HepG2 (cell line): ENCODE measurements around the gene CASKIN1. TPM values are rescaled to one million over a fixed set of nuclear protein-coding genes. Genes with fewer than 3 reads are reported as not detected.

Source experiments
- CREM ChIP-seq, 2 experiments: sonication (generic) in 1 of 2; formaldehyde crosslinking in 1 of 2; IDR thresholded peaks; 2 replicates each; pipeline versions ENCODE4 v1.4.0 to v1.6.1; 2016 to 2020; ENCODE audit warnings: antibody characterized with exemption in 1 of 2, mild to moderate bottlenecking in 1 of 2, missing genetic modification reagents in 1 of 2
- FOXO1 ChIP-seq: sonication (generic); formaldehyde crosslinking; IDR thresholded peaks from 2 replicates; pipeline ENCODE4 v1.4.0; 2020; ENCODE audit warnings: missing genetic modification reagents
- HNF1A ChIP-seq, 2 experiments: sonication (generic) in 1 of 2; formaldehyde crosslinking in 1 of 2; IDR thresholded peaks; 2 replicates each; pipeline versions ENCODE4 v1.4.0 to v1.6.1; 2016 to 2020; ENCODE audit warnings: borderline replicate concordance in 1 of 2, low read depth in 1 of 2, mild to moderate bottlenecking in 1 of 2, missing genetic modification reagents in 1 of 2
- HOXA3 ChIP-seq: sonication (generic); formaldehyde crosslinking; IDR thresholded peaks from 2 replicates; pipeline ENCODE4 v1.5.0; 2020; ENCODE audit warnings: missing genetic modification reagents
- IRX3 ChIP-seq: sonication (generic); formaldehyde crosslinking; IDR thresholded peaks from 2 replicates; pipeline ENCODE4 v1.8.1; 2023; ENCODE audit warnings: mild to moderate bottlenecking, low read depth, missing genetic modification reagents, borderline replicate concordance
- MAFF ChIP-seq: IDR thresholded peaks from 2 replicates; pipeline ENCODE4 v1.6.1; 2011; ENCODE audit warnings: low read depth, low read length, improper control_type of control experiment
- NFRKB ChIP-seq: fragments of 450-650 bp; IDR thresholded peaks from 2 replicates; pipeline ENCODE4 v1.6.1; 2017
- SNAPC4 ChIP-seq: sonication (generic); formaldehyde crosslinking; IDR thresholded peaks from 2 replicates; pipeline ENCODE4 v1.4.0; 2020; ENCODE audit warnings: mild to moderate bottlenecking, missing genetic modification reagents
- TRIM24 ChIP-seq: sonication (generic); formaldehyde crosslinking; IDR thresholded peaks from 2 replicates; pipeline ENCODE4 v1.8.0; 2022; ENCODE audit warnings: mild to moderate bottlenecking, missing genetic modification reagents
- ZNF530 ChIP-seq: sonication (generic); formaldehyde crosslinking; IDR thresholded peaks from 2 replicates; pipeline ENCODE4 v1.5.0; 2020; ENCODE audit warnings: low read depth, mild to moderate bottlenecking, missing genetic modification reagents
- ZNF546 ChIP-seq: sonication (generic); formaldehyde crosslinking; conservative IDR thresholded peaks from 2 replicates; pipeline ENCODE4 v1.8.1; 2023; ENCODE audit warnings: mild to moderate bottlenecking, missing genetic modification reagents
- ZSCAN30 ChIP-seq: sonication (generic); formaldehyde crosslinking; IDR thresholded peaks from 2 replicates; pipeline ENCODE4 v1.5.0; 2020; ENCODE audit warnings: mild to moderate bottlenecking, missing genetic modification reagents
- polyA plus RNA-seq, 8 experiments: library from polyadenylated mRNA; depleted of rRNA in 3 of 8; stranded (reverse) in 7 of 8; unstranded in 1 of 8; fragments of >200 nt; fragmentation: Illumina TruSeq in 4 of 8; extraction: Trizol in 4 of 8; gene quantifications; 2 replicates each; pipeline versions ENCODE4 v1.2.1 to v1.2.3, GENCODE V29; 2011 to 2016; ENCODE audit warnings: low read depth in 4 of 8, missing spikeins in 1 of 8, mixed read lengths in 1 of 8; ENCODE audit not compliant: insufficient read depth in 1 of 8
- total RNA-seq, 5 experiments: library from RNA; depleted of rRNA; stranded (reverse); fragments of >200 nt; fragmentation: Illumina TruSeq; extraction: Trizol; gene quantifications; 2 replicates each; pipeline ENCODE4 v1.2.3, GENCODE V29; 2016; ENCODE audit warnings: low read depth in 1 of 5
- TF ChIP-seq, protein P1 (sequence below): sonication (generic); formaldehyde crosslinking; IDR thresholded peaks from 2 replicates; pipeline ENCODE4 v1.5.1; 2020; ENCODE audit warnings: missing genetic modification reagents, mild to moderate bottlenecking, borderline replicate concordance
- TF ChIP-seq, protein P2 (sequence below): sonication (generic); formaldehyde crosslinking; IDR thresholded peaks from 2 replicates; pipeline ENCODE4 v1.4.0; 2020; ENCODE audit warnings: mild to moderate bottlenecking, missing genetic modification reagents

Gene CASKIN1
- total and polyA plus RNA-seq, 2 of the 13 experiments (the other 11 are each of a cell fraction or from before 2014, with no cell fraction given): 1.2 to 2.2 TPM

- TF ChIP-seq ZNF530 (CRISPR knock-in tag): no peak
- TF ChIP-seq HOXA3 (CRISPR knock-in tag): peak; percentile 100
- TF ChIP-seq IRX3 (CRISPR knock-in tag): no peak
- TF ChIP-seq TRIM24 (CRISPR knock-in tag): no peak
- TF ChIP-seq, protein P1, sequence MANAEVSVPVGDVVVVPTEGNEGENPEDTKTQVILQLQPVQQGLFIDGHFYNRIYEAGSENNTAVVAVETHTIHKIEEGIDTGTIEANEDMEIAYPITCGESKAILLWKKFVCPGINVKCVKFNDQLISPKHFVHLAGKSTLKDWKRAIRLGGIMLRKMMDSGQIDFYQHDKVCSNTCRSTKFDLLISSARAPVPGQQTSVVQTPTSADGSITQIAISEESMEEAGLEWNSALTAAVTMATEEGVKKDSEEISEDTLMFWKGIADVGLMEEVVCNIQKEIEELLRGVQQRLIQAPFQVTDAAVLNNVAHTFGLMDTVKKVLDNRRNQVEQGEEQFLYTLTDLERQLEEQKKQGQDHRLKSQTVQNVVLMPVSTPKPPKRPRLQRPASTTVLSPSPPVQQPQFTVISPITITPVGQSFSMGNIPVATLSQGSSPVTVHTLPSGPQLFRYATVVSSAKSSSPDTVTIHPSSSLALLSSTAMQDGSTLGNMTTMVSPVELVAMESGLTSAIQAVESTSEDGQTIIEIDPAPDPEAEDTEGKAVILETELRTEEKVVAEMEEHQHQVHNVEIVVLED: peak; percentile 95
- no peak for TF ChIP-seq ZSCAN30 (CRISPR knock-in tag)
- TF ChIP-seq, protein P2, sequence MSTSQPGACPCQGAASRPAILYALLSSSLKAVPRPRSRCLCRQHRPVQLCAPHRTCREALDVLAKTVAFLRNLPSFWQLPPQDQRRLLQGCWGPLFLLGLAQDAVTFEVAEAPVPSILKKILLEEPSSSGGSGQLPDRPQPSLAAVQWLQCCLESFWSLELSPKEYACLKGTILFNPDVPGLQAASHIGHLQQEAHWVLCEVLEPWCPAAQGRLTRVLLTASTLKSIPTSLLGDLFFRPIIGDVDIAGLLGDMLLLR (CRISPR knock-in tag): peak; percentile 55; the same call in 1 of the 2 replicates
- no peak for TF ChIP-seq MAFF
- no peak for TF ChIP-seq SNAPC4
- TF ChIP-seq FOXO1: peak; percentile 72
- TF ChIP-seq NFRKB: no peak
- no peak for TF ChIP-seq HNF1A (IDR thresholded peaks at IDR 0.05; ENCODE audit: low read depth)
- peak; percentile 55; the same call in 1 of the 2 replicates for TF ChIP-seq HNF1A (CRISPR knock-in tag; IDR thresholded peaks at IDR 0.05; ENCODE audit: borderline replicate concordance)
- TF ChIP-seq ZNF546 (CRISPR knock-in tag): 0 out of 2 replicates have a peak, but pooled peaks have one; percentile 43
- TF ChIP-seq CREM (IDR thresholded peaks at IDR 0.05): peak; percentile 82
- TF ChIP-seq CREM (CRISPR knock-in tag; IDR thresholded peaks at IDR 0.05): peak; percentile 68; the same call in 1 of the 2 replicates
These were observed 27.0 kb upstream of the CASKIN1 start, which contains the start of gene E4F1 (continued) for GRCh38 chr16:2223221-2223941.
